GM12878 (cell line): Measurements from ENCODE around the gene HYAL1. TPM values are rescaled to one million over a fixed set of nuclear protein-coding genes. Genes with fewer than 3 reads are reported as not detected.

Experiments
- BHLHE40 ChIP-seq, 2 experiments: fragments of 450-650 bp in 1 of 2; IDR thresholded peaks; 2 replicates each; pipeline ENCODE4 v1.6.1; 2011 to 2017; ENCODE audit warnings: low read depth in 2 of 2, borderline replicate concordance in 1 of 2, improper control_type of control experiment in 1 of 2, low read length in 1 of 2, mild to moderate bottlenecking in 1 of 2
- CBX5 ChIP-seq: sonication (generic); IDR thresholded peaks from 2 replicates; pipeline ENCODE4 v1.6.1; 2016; ENCODE audit warnings: low read depth, moderate library complexity, mild to moderate bottlenecking, inconsistent platforms
- CHD4 ChIP-seq: fragments of 200-600 bp; sonication (generic); IDR thresholded peaks from 2 replicates; pipeline ENCODE4 v1.6.1; 2016; ENCODE audit warnings: mild to moderate bottlenecking
- CREM ChIP-seq: IDR thresholded peaks from 2 replicates; pipeline ENCODE4 v1.6.1; 2014; ENCODE audit warnings: antibody characterized with exemption, low read depth
- EP300 ChIP-seq, 2 experiments: fragments of 150-350 bp in 1 of 2; IDR thresholded peaks; 2 replicates each; pipeline ENCODE4 v1.6.1; 2011 to 2012; ENCODE audit warnings: low read depth in 2 of 2, low read length in 2 of 2, borderline replicate concordance in 1 of 2, improper control_type of control experiment in 1 of 2, inconsistent platforms in 1 of 2; ENCODE audit not compliant: control insufficient read depth in 1 of 2
- ESRRA ChIP-seq: IDR thresholded peaks from 2 replicates; pipeline ENCODE4 v1.6.1; 2012; ENCODE audit warnings: mild to moderate bottlenecking, low read length, improper control_type of control experiment
- ETV6 ChIP-seq, 2 experiments: fragments of 450-650 bp in 1 of 2; IDR thresholded peaks in 1 of 2; conservative IDR thresholded peaks in 1 of 2; 2 replicates each; pipeline ENCODE4 v1.6.1; 2014; ENCODE audit warnings: antibody characterized with exemption in 1 of 2, borderline replicate concordance in 1 of 2, low read depth in 1 of 2, mild to moderate bottlenecking in 1 of 2, moderate library complexity in 1 of 2
- FOXK2 ChIP-seq: fragments of 450-650 bp; IDR thresholded peaks from 2 replicates; pipeline ENCODE4 v1.6.1; 2017; ENCODE audit warnings: mild to moderate bottlenecking, moderate library complexity
- HDAC6 ChIP-seq: fragments of 200-600 bp; sonication (generic); IDR thresholded peaks from one replicate; pipeline ENCODE4 v1.8.0; 2017; ENCODE audit warnings: antibody characterized with exemption; ENCODE audit not compliant: unreplicated experiment
- MAX ChIP-seq: IDR thresholded peaks from 2 replicates; pipeline ENCODE4 v1.6.1; 2012; ENCODE audit warnings: low read depth, low read length, improper control_type of control experiment
- MEF2B ChIP-seq: fragments of 450-650 bp; IDR thresholded peaks from 2 replicates; pipeline ENCODE4 v1.6.1; 2018; ENCODE audit warnings: mild to moderate bottlenecking, moderate library complexity; ENCODE audit not compliant: partially characterized antibody, poor library complexity, severe bottlenecking
- MTA3 ChIP-seq: IDR thresholded peaks from 2 replicates; pipeline ENCODE4 v1.6.1; 2012; ENCODE audit warnings: low read length, inconsistent platforms, borderline replicate concordance
- MXI1 ChIP-seq: fragments of 150-350 bp; IDR thresholded peaks from 2 replicates; pipeline ENCODE4 v1.6.1; 2011; ENCODE audit warnings: low read depth, mild to moderate bottlenecking, inconsistent platforms, low read length, improper control_type of control experiment
- PRDM15 ChIP-seq: fragments of 450-650 bp; formaldehyde crosslinking; IDR thresholded peaks from 2 replicates; pipeline ENCODE4 v1.4.0; 2020; ENCODE audit warnings: mild to moderate bottlenecking, moderate library complexity
- SREBF1 ChIP-seq: IDR thresholded peaks from 2 replicates; pipeline ENCODE4 v1.6.1; 2012; ENCODE audit warnings: mild to moderate bottlenecking, low read length
- TCF3 ChIP-seq: IDR thresholded peaks from 2 replicates; pipeline ENCODE4 v1.6.1; 2012; ENCODE audit warnings: low read depth, mild to moderate bottlenecking, low read length, borderline replicate concordance; ENCODE audit not compliant: insufficient read depth
- USF1 ChIP-seq: IDR thresholded peaks from 2 replicates; pipeline ENCODE4 v1.6.1; 2011; ENCODE audit warnings: borderline replicate concordance, low read depth, mild to moderate bottlenecking, moderate library complexity, mixed read lengths, low read length; ENCODE audit not compliant: insufficient read depth; ENCODE audit errors: extremely low read length
- ZBED1 ChIP-seq: IDR thresholded peaks from 2 replicates; pipeline ENCODE4 v1.6.1; 2016; ENCODE audit warnings: borderline replicate concordance
- ZSCAN29 ChIP-seq: fragments of 450-650 bp; IDR thresholded peaks from 2 replicates; pipeline ENCODE4 v1.6.1; 2017; ENCODE audit warnings: mild to moderate bottlenecking, moderate library complexity
- ZZZ3 ChIP-seq: IDR thresholded peaks from 2 replicates; pipeline ENCODE4 v1.6.1; 2011; ENCODE audit warnings: low read depth; ENCODE audit not compliant: control insufficient read depth, insufficient read length
- polyA plus RNA-seq, 11 experiments: library from polyadenylated mRNA; depleted of rRNA in 4 of 11; unstranded in 6 of 11; stranded (reverse) in 5 of 11; fragments of >200 nt; fragmentation: Nextera tagmentation in 4 of 11; fragmentation: Illumina TruSeq in 1 of 11; extraction: Ambion mirVana in 4 of 11; extraction: Trizol in 1 of 11; gene quantifications; 1 replicate in 1 of 11; 2 replicates in 10 of 11; pipeline versions ENCODE4 v1.2.1 to v1.2.3, GENCODE V29; 2011 to 2016; ENCODE audit warnings: inconsistent platforms in 2 of 11, missing spikeins in 2 of 11, low read depth in 1 of 11
- total RNA-seq, 4 experiments: library from RNA; depleted of rRNA in 3 of 4; stranded (reverse); fragments of >200 nt in 3 of 4; fragmentation: Illumina TruSeq in 1 of 4; extraction: Trizol in 1 of 4; gene quantifications; 2 replicates each; pipeline versions ENCODE4 v1.2.1 to v1.2.3, GENCODE V29; 2013 to 2021
- TF ChIP-seq, protein P1 (sequence below): fragments of 150-350 bp; IDR thresholded peaks from 2 replicates; pipeline ENCODE4 v1.6.1; 2016; ENCODE audit warnings: low read depth, low read length

The HYAL1 gene
- total and polyA plus RNA-seq, 10 of the 15 experiments (the other 5 are each of a cell fraction or from before 2014, with no cell fraction given): 0.04 to 0.55 (median 0.18) TPM; not detected in 2

GRCh38 chr3:50321336-50322114 is 18.2 kb upstream of the HYAL1 start (continued):
- no peak for TF ChIP-seq MEF2B
- no peak for TF ChIP-seq USF1
- TF ChIP-seq PRDM15 (CRISPR knock-in tag): no peak
- TF ChIP-seq ZZZ3: no peak
- TF ChIP-seq MAX: 0 out of 2 replicates have a peak, but pooled peaks have one; percentile 3
- TF ChIP-seq, protein P1, sequence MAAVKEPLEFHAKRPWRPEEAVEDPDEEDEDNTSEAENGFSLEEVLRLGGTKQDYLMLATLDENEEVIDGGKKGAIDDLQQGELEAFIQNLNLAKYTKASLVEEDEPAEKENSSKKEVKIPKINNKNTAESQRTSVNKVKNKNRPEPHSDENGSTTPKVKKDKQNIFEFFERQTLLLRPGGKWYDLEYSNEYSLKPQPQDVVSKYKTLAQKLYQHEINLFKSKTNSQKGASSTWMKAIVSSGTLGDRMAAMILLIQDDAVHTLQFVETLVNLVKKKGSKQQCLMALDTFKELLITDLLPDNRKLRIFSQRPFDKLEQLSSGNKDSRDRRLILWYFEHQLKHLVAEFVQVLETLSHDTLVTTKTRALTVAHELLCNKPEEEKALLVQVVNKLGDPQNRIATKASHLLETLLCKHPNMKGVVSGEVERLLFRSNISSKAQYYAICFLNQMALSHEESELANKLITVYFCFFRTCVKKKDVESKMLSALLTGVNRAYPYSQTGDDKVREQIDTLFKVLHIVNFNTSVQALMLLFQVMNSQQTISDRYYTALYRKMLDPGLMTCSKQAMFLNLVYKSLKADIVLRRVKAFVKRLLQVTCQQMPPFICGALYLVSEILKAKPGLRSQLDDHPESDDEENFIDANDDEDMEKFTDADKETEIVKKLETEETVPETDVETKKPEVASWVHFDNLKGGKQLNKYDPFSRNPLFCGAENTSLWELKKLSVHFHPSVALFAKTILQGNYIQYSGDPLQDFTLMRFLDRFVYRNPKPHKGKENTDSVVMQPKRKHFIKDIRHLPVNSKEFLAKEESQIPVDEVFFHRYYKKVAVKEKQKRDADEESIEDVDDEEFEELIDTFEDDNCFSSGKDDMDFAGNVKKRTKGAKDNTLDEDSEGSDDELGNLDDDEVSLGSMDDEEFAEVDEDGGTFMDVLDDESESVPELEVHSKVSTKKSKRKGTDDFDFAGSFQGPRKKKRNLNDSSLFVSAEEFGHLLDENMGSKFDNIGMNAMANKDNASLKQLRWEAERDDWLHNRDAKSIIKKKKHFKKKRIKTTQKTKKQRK: no peak
- TF ChIP-seq CREM: peak; percentile 51
- TF ChIP-seq ESRRA: no peak
- TF ChIP-seq FOXK2: peak; percentile 99
- TF ChIP-seq CHD4: no peak
- peak; percentile 97 to 99 for TF ChIP-seq BHLHE40 (IDR thresholded peaks at IDR 0.05; ENCODE audit: borderline replicate concordance in 1 of 2, low read depth in 2 of 2, low read length in 1 of 2)
- TF ChIP-seq EP300 (IDR thresholded peaks at IDR 0.05; ENCODE audit: borderline replicate concordance in 1 of 2, control insufficient read depth in 1 of 2, low read depth in 2 of 2, low read length in 2 of 2): no peak
- no peak for TF ChIP-seq ZBED1
- TF ChIP-seq TCF3: no peak
- TF ChIP-seq HDAC6: no peak
- TF ChIP-seq SREBF1: peak; percentile 97
- no peak for TF ChIP-seq ZSCAN29
- no peak for TF ChIP-seq MXI1
- TF ChIP-seq MTA3: no peak
- no peak for TF ChIP-seq ETV6 (conservative IDR thresholded peaks at IDR 0.05 in 1 of 2, IDR thresholded peaks at IDR 0.05 in 1 of 2; ENCODE audit: borderline replicate concordance in 1 of 2, low read depth in 1 of 2)
- no peak for TF ChIP-seq CBX5
